Measurements from ENCODE around the gene AGAP5.

DNA sequence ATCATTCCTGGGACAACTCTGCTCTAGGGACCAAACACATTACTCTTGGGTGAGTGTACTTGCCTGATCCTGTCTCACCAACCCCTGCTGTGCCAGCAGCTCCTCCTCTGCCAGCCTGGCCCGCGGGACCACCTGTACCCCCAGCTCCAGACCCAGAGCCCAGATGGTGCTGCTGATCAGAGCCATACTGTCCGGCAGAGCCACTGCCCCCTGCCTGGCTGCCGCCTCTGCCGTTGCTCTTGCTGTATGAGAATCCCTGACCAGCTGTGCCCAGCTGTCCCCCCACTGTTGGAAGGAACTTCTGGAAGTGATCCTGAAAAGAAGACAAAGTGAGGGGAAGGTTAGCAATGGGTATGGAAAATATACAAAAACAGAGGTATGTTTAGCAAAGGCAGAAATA lies 63.5 kb downstream of the AGAP5 start:
- no peak for TF ChIP-seq CTCF (IDR thresholded peaks at IDR 0.05; ENCODE audit: low read depth, low read length, poor library complexity, severe bottlenecking)
- TF ChIP-seq EZH2phosphoT487 (IDR thresholded peaks at IDR 0.05; ENCODE audit: borderline replicate concordance, low read length) = no peak

All from DOHH2 (cell line).